ENCODE measurements around the gene MT1M. TPM values are rescaled to one million over a fixed set of nuclear protein-coding genes. Genes with fewer than 3 reads are reported as not detected.
A peak's percentile ranks its signal among the peaks of the same experiment; 100 is the strongest.

MT1M gene
- total RNA-seq, 4 donors from 2014 or later = 7.1 to 45.5 (median 33.8) TPM

DNA sequence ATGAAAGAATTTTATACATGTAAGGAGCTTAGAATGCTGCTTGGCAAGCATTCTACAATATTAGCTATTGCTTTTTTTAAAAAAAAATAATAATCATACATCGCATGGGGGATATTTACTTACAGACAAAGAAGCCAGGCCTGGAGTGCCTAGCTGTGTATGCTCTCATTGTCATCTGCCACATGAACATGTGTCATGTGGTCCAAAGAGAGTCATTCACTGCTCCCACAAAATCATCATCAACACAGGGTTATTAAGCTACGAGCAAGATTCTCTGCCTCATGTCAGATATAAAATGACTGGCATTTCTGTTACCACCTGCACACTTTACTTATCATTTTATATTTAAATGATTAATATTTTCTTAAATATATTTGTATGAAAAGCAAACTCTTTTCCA lies 8.8 kb upstream of the MT1M start:
- intact Hi-C loops (cut with DNase I) = no loop called here
- 99% methylated on average over 2 of the region's 2 CpGs for WGBS, 2 donors
- Histone ChIP-seq H3K4me3 (replicated peaks in 1 of 3) (no peak overlapping the region), H3K27ac (no peak overlapping the region), H3K9me3 (no peaks in the 10 kb centered on the region), H3K36me3 (no peaks in the 10 kb centered on the region), H3K4me1 (peaks cover 0 to 3% of the 10 kb centered on the region in 2 donors), H3K27me3 (no peaks in the 10 kb centered on the region)
- no peak for DNase-seq
- no peak for TF ChIP-seq POLR2A (IDR thresholded peaks at IDR 0.05)
- TF ChIP-seq, protein P1, sequence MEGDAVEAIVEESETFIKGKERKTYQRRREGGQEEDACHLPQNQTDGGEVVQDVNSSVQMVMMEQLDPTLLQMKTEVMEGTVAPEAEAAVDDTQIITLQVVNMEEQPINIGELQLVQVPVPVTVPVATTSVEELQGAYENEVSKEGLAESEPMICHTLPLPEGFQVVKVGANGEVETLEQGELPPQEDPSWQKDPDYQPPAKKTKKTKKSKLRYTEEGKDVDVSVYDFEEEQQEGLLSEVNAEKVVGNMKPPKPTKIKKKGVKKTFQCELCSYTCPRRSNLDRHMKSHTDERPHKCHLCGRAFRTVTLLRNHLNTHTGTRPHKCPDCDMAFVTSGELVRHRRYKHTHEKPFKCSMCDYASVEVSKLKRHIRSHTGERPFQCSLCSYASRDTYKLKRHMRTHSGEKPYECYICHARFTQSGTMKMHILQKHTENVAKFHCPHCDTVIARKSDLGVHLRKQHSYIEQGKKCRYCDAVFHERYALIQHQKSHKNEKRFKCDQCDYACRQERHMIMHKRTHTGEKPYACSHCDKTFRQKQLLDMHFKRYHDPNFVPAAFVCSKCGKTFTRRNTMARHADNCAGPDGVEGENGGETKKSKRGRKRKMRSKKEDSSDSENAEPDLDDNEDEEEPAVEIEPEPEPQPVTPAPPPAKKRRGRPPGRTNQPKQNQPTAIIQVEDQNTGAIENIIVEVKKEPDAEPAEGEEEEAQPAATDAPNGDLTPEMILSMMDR (IDR thresholded peaks at IDR 0.05) = no peak

DNA sequence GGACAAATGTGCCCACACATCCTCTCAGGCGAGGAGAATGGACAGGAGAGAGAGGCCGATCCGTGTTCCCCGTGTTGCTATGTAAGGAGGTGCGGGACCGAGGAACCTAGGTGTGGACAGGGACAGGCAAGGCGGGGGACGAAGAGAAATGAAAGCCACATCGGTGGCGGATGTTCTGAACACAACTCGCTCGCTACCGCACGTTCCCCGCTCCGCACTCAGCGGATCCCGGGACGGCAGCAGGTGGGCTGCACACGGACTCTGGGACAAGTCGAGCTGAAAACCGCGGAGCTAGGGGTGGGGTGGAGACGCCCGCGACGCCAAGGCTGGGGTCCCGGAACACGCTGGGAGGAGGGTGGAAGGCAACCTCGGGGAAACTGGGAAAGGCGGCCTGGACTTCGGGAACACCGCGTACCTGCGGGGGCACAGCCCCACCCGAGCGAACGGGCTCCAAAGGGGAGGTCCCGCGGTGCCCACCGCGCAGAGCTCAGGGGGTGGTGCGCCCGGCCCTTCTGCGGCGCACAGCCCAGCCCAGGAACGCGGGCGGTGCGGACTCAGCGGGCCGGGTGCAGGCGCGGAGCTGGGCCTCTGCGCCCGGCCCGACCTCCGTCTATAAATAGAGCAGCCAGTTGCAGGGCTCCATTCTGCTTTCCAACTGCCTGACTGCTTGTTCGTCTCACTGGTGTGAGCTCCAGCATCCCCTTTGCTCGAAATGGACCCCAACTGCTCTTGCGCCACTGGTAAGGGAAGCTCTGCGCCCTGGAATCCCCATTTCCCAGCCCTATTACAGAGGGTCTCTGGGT lies 7.1 kb upstream of the MT1M start, which contains the start of gene MT1E:
TSS of gene MT1E (plus strand) at position 642 of the 803 bp plus-strand sequence. CDS start at position 713, 71 bp downstream.
- 2 to 4% methylated on average over 29 to 41 of the region's 62 CpGs for WGBS, 2 donors
- Histone ChIP-seq H3K27me3 (no peaks in the 10 kb centered on the region), H3K9me3 (no peaks in the 10 kb centered on the region), H3K4me3 (replicated peaks in 1 of 3) (peak within 1 kb of the TSS; percentile 59 to 80 (median 70)), H3K4me1 (peaks cover 0 to 7% of the 10 kb centered on the region in 2 donors), H3K27ac (peak within 1 kb of the TSS; percentile 86 to 95 (median 93)), H3K36me3 (no peaks in the 10 kb centered on the region)
- peak; percentile 93 to 98 for TF ChIP-seq POLR2A (IDR thresholded peaks at IDR 0.05)
- TF ChIP-seq, protein P1 (IDR thresholded peaks at IDR 0.05) = peak in 2 of 6 experiments; percentile 1 to 16
- peak; percentile 86 to 88 for DNase-seq
- intact Hi-C loops (cut with DNase I) = no loop called here

DNA sequence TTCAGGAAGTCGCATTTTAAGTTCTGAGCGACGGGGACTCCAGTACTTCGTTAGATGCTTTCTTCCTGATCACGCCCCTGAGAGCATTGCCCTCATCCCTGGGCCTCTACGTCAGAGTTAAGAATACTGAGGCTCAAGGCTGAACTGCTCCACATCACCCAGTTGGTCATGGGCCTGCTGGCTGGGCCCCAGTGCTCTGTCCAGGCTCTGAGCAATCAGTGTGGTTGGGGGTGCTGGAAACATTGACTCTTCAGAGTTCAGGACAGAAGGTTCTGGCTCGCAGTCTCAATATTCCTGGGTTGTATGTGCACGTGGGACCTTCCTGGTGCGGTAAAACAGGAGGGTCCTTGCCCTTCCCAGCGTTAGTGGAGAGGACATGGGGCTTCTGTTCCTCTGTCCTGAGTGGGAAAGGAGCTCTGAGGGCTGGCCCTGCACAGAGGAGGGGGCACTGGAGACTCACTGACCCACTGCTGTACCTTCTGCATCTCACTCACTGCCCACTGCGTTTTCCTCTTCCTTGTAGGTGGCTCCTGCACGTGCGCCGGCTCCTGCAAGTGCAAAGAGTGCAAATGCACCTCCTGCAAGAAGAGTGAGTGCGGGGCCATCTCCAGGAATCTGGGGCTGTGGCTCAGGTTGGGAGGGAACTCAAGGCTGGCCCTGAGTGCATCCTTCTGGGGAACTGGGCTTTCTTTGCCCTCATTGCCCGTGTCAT lies 6.4 kb upstream of the MT1M start:
- 34 to 41% methylated on average over 12 to 16 of the region's 16 CpGs for WGBS, 2 donors
- H3K9me3 ChIP-seq = no peaks in the 10 kb centered on the region
- peak overlapping the region; percentile 86 to 95 (median 93) for H3K27ac ChIP-seq
- TF ChIP-seq POLR2A (IDR thresholded peaks at IDR 0.05) = no peak
- TF ChIP-seq, protein P1 (IDR thresholded peaks at IDR 0.05) = no peak
- H3K4me1 ChIP-seq = peaks cover 0 to 7% of the 10 kb centered on the region in 2 donors
- peak overlapping the region; percentile 59 to 80 (median 70) for H3K4me3 ChIP-seq (replicated peaks in 1 of 3)
- intact Hi-C loops (cut with DNase I) = no loop called here
- peak; percentile 54 to 59 for DNase-seq
- H3K27me3 ChIP-seq = no peaks in the 10 kb centered on the region
- no peaks in the 10 kb centered on the region for H3K36me3 ChIP-seq

DNA sequence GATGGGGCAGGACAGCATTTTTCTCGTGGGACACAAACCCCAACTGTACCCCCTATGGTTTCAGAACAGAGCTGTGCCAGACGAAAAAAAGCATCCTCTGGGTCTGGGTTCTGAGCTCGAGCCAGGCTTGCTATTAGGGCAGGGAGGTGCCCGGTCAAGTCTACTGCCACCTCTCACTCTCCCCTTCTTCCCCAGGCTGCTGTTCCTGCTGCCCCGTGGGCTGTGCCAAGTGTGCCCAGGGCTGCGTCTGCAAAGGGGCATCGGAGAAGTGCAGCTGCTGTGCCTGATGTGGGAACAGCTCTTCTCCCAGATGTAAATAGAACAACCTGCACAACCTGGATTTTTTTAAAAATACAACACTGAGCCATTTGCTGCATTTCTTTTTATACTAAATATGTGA lies 5.8 kb upstream of the MT1M start:
- H3K4me1 ChIP-seq = peaks cover 0 to 7% of the 10 kb centered on the region in 2 donors
- WGBS, 2 donors = 58 to 72% methylated on average over 7 of the region's 7 CpGs

More for the DNA sequence above, 5.8 kb upstream of the MT1M start:
- no peaks in the 10 kb centered on the region for H3K36me3 ChIP-seq
- no peaks in the 10 kb centered on the region for H3K9me3 ChIP-seq
- H3K4me3 ChIP-seq (replicated peaks in 1 of 3) = peak overlapping the region in 2 of 3 donors; percentile 59 to 70
- no peak for DNase-seq
- no peaks in the 10 kb centered on the region for H3K27me3 ChIP-seq
- peak overlapping the region; percentile 86 to 95 (median 93) for H3K27ac ChIP-seq
- intact Hi-C loops (cut with DNase I) = no loop called here
- TF ChIP-seq POLR2A (IDR thresholded peaks at IDR 0.05) = no peak
- TF ChIP-seq, protein P1 (IDR thresholded peaks at IDR 0.05) = no peak
